Mucosa of descending colon (tissue), 3 donors: ENCODE data around the gene STX8. TPM values are rescaled to one million over a fixed set of nuclear protein-coding genes. Genes with fewer than 3 reads are reported as not detected.

Experiments
- ATAC-seq: fragments of 200-7000 bp; cut with Tn5 transposase; one replicate; pipeline ENCODE4 v1.9.1; 2020; ENCODE audit warnings: mild to moderate bottlenecking, moderate library complexity
- DNase-seq, 3 donors: peaks; one replicate each; pipeline ENCODE4 v3.0.0-alpha.2; 2020
- H3K36me3 ChIP-seq: fragments of 200-600 bp; one replicate; pipeline ENCODE4 v1.8.0; 2021; ENCODE audit warnings: low read depth, mild to moderate bottlenecking
- H3K4me1 ChIP-seq: fragments of 200-600 bp; one replicate; pipeline ENCODE4 v1.8.0; 2021; ENCODE audit warnings: low read depth, mild to moderate bottlenecking
- H3K4me3 ChIP-seq: fragments of 200-600 bp; one replicate; pipeline ENCODE4 v1.8.0; 2021; ENCODE audit warnings: mild to moderate bottlenecking
- H3K9me3 ChIP-seq: fragments of 200-600 bp; one replicate; pipeline ENCODE4 v1.8.0; 2021; ENCODE audit warnings: mild to moderate bottlenecking
- intact Hi-C, 2 donors: fragments of 100-400 bp; cut with DNase I in 1 of 2; cut with micrococcal nuclease in 1 of 2; formaldehyde crosslinking; loops; one replicate each; pipeline versions ENCODE4 v1.11.0 to v1.11.1; 2022; cut with DNase I, micrococcal nuclease
- total RNA-seq, 3 donors: library from RNA; stranded (reverse); fragmentation: NEBNext Ultra II Directional in 2 of 3; extraction: Animal tissue kit (Norgen Biotek cat#: 25700) in 2 of 3; gene quantifications; one replicate each; pipeline versions ENCODE4 v1.2.1 to v1.2.4, GENCODE V29; 2021 to 2023
- TF ChIP-seq, protein P1 (sequence below): fragments of 200-600 bp; IDR thresholded peaks from one replicate; pipeline ENCODE4 v1.8.0; 2022; ENCODE audit warnings: antibody characterized with exemption, mild to moderate bottlenecking
- donor health status: DM: no; HTN: no; CAD: no; lungs with moderate emphysema.
- donor health status: DM: no; HTN: no; CAD: no.
- donor health status: DM: no; HTN: yes; CAD: no.

Gene STX8
- total RNA-seq, 3 donors from 2014 or later: 45.1 to 62.5 (median 54.4) TPM

DNA sequence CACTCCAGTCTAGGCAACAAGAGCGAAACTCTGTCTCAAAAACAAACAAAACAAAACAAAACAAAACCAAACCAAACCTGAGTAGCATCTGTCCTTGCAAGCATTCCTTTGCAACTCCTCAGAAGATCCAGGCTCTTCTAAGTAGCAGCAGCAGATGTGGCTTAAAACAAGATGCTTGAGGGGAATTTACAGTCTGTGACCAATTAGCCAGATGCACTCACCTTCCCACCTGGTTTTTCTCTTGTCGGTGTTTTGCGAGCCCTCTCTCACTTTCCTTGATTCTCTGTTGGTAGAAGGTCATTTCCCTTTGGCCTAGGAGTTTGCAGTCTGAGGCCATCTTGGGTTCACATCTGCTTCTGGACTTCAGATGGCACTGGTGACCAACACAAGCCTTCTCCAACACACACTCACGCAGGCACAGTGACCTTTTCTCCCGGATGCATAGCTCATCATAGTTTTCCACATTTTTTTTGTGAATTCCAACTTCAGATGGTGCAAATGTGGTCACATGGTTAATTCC is 276.8 kb downstream of the STX8 start:
- H3K9me3 ChIP-seq: no peaks in the 10 kb centered on the region
- DNase-seq (no peak), ATAC-seq (no peak)
- H3K4me3 ChIP-seq: no peak overlapping the region
- intact Hi-C loops: no loop called here
- TF ChIP-seq, protein P1, sequence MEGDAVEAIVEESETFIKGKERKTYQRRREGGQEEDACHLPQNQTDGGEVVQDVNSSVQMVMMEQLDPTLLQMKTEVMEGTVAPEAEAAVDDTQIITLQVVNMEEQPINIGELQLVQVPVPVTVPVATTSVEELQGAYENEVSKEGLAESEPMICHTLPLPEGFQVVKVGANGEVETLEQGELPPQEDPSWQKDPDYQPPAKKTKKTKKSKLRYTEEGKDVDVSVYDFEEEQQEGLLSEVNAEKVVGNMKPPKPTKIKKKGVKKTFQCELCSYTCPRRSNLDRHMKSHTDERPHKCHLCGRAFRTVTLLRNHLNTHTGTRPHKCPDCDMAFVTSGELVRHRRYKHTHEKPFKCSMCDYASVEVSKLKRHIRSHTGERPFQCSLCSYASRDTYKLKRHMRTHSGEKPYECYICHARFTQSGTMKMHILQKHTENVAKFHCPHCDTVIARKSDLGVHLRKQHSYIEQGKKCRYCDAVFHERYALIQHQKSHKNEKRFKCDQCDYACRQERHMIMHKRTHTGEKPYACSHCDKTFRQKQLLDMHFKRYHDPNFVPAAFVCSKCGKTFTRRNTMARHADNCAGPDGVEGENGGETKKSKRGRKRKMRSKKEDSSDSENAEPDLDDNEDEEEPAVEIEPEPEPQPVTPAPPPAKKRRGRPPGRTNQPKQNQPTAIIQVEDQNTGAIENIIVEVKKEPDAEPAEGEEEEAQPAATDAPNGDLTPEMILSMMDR: no peak
- no peaks in the 10 kb centered on the region for H3K4me1 ChIP-seq
- no peaks in the 10 kb centered on the region for H3K36me3 ChIP-seq

DNA sequence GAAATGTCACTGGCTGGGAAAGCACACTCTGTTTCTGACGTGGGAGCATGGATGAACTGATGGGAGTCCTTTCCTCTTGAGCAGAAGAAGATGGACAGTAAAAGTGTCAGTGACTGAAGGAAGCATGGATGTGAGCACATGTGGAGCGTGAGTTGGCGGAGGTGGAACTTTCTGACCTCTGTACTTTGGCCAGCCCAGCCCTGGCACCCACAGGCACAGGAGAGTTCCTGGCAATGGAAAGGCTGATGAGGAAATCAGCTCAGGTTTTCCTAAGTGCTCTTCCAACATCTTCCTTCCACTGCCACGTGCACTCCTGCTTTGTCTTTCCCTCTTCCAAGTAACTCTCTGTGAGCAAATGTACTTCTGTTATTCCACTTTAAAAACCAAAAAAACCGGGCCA is 277.5 kb downstream of the STX8 start:
- ATAC-seq (peak; percentile 98), DNase-seq (peak; percentile 57)
- TF ChIP-seq, protein P1: no peak
- no peak overlapping the region for H3K4me3 ChIP-seq
- intact Hi-C loops: no loop called here
- no peaks in the 10 kb centered on the region for H3K9me3 ChIP-seq
- no peaks in the 10 kb centered on the region for H3K4me1 ChIP-seq
- H3K36me3 ChIP-seq: no peaks in the 10 kb centered on the region

DNA sequence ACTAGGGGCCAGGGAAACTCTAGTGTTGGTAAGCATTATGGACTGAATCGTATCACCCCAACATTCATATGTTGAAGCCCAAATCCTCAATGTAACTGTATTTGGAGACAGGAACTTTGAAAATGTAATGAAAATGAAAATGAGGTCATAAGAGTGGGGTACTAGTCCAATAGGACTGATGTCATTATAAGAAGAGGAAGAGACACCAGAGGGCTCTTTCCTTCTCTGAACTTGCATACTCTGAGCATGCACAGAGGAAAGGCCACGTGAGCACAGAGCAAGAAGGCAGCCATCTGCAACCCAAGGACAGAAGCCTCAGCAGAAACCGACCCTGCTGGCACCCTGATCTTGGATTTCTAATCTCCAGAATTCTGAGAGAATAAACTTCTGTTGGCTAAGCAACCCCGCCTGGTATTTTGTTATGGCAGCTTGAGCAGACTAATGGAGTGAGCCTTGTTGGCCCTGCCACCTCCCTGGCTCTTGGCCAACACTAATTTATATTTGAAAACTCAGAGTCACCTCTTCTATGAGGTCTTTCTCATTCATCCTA is 280.9 kb downstream of the STX8 start:
- intact Hi-C loops: no loop called here
- DNase-seq (no peak), ATAC-seq (no peak)
- Histone ChIP-seq H3K4me1 (no peaks in the 10 kb centered on the region), H3K36me3 (no peaks in the 10 kb centered on the region), H3K9me3 (no peaks in the 10 kb centered on the region), H3K4me3 (no peak overlapping the region)
- TF ChIP-seq, protein P1: no peak

DNA sequence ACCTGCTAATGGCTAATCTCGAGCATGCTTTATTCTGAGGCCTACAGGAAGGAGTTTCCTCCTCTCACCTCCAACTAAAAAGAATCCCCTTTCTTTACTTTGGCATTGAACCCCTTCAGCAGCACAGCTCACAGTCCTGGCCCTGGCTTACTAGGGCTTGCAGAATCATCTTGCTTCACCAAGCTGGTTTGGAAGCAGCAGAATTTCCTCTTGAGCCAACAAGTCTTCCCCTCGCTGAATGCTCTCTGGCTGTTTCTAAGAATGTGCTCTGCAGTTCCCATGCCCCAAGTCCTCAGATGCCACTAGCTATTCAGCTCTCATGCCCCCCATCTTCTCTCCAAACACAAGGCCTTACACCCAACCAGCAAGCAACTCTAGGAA is 283.1 kb downstream of the STX8 start:
- TF ChIP-seq, protein P1: no peak
- DNase-seq (no peak), ATAC-seq (no peak)
- Histone ChIP-seq H3K4me1 (no peaks in the 10 kb centered on the region), H3K4me3 (no peak overlapping the region), H3K9me3 (no peaks in the 10 kb centered on the region), H3K36me3 (no peaks in the 10 kb centered on the region)
- intact Hi-C loops: no loop called here

DNA sequence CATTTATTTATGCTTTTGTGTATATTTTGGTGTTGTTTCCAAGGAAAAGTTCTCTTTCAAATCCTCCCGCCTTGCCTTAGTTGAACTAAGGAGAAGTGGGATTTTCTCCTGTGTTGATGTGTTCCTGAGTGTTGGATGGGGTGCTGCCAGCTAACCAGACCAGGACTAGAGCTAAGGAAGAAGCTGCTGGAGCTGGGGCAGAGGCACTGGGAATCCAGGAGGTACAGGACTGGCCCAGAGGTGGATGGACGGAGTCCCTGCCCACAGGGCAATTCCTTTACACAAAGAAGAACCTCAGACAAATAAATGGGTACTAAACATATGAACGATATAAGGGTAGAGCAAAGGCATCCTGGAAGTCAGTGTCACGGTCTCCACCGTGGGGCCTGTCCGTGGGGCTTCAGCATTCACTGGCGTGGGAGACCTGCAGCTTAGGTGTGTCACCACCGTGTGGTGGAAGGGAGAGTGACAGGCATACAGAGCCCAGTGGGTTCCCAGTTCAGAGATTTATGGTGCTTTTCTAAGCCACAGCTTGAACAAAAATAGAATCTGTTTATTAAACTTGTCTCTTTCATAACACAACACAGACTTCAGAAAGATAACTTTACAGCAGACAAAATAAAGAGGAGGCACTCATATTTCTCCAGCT is 283.6 kb downstream of the STX8 start:
- H3K4me3 ChIP-seq: no peak overlapping the region
- intact Hi-C loops: no loop called here
- TF ChIP-seq, protein P1: peak; percentile 55
- peak in 2 of 3 donors; percentile 56 to 71 for DNase-seq
- H3K36me3 ChIP-seq: no peaks in the 10 kb centered on the region
- ATAC-seq: peak; percentile 84
- H3K4me1 ChIP-seq: no peaks in the 10 kb centered on the region
- no peaks in the 10 kb centered on the region for H3K9me3 ChIP-seq
